OCI-LY1 (cell line): ENCODE measurements around the gene ADARB2.

Experiments used
- H2AFZ ChIP-seq: fragments of 200-600 bp; sonication (generic), shearing (Covaris generic); 2 replicates; pipeline ENCODE4 v1.6.0; 2014; ENCODE audit warnings: antibody characterized with exemption, mild to moderate bottlenecking, low read length
- H3F3A ChIP-seq: fragments of 200-600 bp; sonication (generic), shearing (Covaris generic); 2 replicates; pipeline ENCODE4 v1.6.0; 2014; ENCODE audit warnings: mild to moderate bottlenecking, antibody characterized with exemption, low read length, moderate library complexity; ENCODE audit not compliant: insufficient read depth
- H3K27ac ChIP-seq: fragments of 200-600 bp; sonication (generic); 2 replicates; pipeline ENCODE4 v1.5.1; 2014; ENCODE audit warnings: low read length, mixed run types, mild to moderate bottlenecking, low read depth; ENCODE audit not compliant: poor library complexity, severe bottlenecking
- H3K27me3 ChIP-seq: fragments of 200-600 bp; sonication (generic); 2 replicates; pipeline ENCODE4 v1.6.0; 2014; ENCODE audit warnings: antibody characterized with exemption, mild to moderate bottlenecking, low read length, moderate library complexity; ENCODE audit not compliant: insufficient read depth
- H3K36me3 ChIP-seq: fragments of 200-600 bp; sonication (generic); 2 replicates; pipeline ENCODE4 v1.6.1; 2014; ENCODE audit warnings: mild to moderate bottlenecking, antibody characterized with exemption, low read length, moderate library complexity, mixed read lengths; ENCODE audit not compliant: insufficient read depth
- H3K4me1 ChIP-seq: fragments of 200-600 bp; sonication (generic); 2 replicates; pipeline ENCODE4 v1.5.1; 2014; ENCODE audit warnings: mild to moderate bottlenecking, low read length, moderate library complexity; ENCODE audit not compliant: insufficient read depth, severe bottlenecking
- H3K4me2 ChIP-seq: fragments of 200-600 bp; sonication (generic), shearing (Covaris generic); 2 replicates; pipeline ENCODE4 v1.6.1; 2014; ENCODE audit warnings: low read length
- H3K4me3 ChIP-seq: fragments of 200-600 bp; sonication (generic); 2 replicates; pipeline ENCODE4 v1.5.1; 2014; ENCODE audit warnings: low read length, low read depth, mild to moderate bottlenecking, mixed read lengths; ENCODE audit not compliant: poor library complexity, severe bottlenecking
- H3K79me2 ChIP-seq: fragments of 200-600 bp; shearing (Covaris generic); 2 replicates; pipeline ENCODE4 v1.6.1; 2016; ENCODE audit warnings: mixed run types, low read length, mixed read lengths; ENCODE audit not compliant: insufficient read depth
- H3K9ac ChIP-seq: fragments of 200-600 bp; sonication (generic), shearing (Covaris generic); 2 replicates; pipeline ENCODE4 v1.6.1; 2014; ENCODE audit warnings: mild to moderate bottlenecking, low read length, mixed read lengths
- H3K9me2 ChIP-seq: fragments of 200-600 bp; sonication (generic), shearing (Covaris generic); 2 replicates; pipeline ENCODE4 v1.6.1; 2014; ENCODE audit warnings: low read depth, mild to moderate bottlenecking, low read length, mixed read lengths
- H3K9me3 ChIP-seq: fragments of 200-600 bp; shearing (Covaris generic); 2 replicates; pipeline ENCODE4 v1.6.1; 2014; ENCODE audit warnings: low read length, mixed read lengths
- H4K20me1 ChIP-seq: fragments of 200-600 bp; sonication (generic), shearing (Covaris generic); 2 replicates; pipeline ENCODE4 v1.6.0; 2016; ENCODE audit warnings: mild to moderate bottlenecking, low read length; ENCODE audit not compliant: insufficient read depth
- EZH2 ChIP-seq: fragments of 200-600 bp; sonication (generic), shearing (Covaris generic); IDR thresholded peaks from 2 replicates; pipeline ENCODE4 v1.8.0; 2017; ENCODE audit warnings: borderline replicate concordance, mixed run types, mild to moderate bottlenecking, antibody characterized with exemption, low read length, moderate library complexity, mixed read lengths
- TF ChIP-seq, protein P1 (sequence below): fragments of 200-600 bp; sonication (generic), shearing (Covaris generic); IDR thresholded peaks from 2 replicates; pipeline ENCODE4 v1.5.1; 2017; ENCODE audit warnings: mild to moderate bottlenecking, antibody characterized with exemption, low read length, moderate library complexity, mixed read lengths

The ADARB2 gene

DNA sequence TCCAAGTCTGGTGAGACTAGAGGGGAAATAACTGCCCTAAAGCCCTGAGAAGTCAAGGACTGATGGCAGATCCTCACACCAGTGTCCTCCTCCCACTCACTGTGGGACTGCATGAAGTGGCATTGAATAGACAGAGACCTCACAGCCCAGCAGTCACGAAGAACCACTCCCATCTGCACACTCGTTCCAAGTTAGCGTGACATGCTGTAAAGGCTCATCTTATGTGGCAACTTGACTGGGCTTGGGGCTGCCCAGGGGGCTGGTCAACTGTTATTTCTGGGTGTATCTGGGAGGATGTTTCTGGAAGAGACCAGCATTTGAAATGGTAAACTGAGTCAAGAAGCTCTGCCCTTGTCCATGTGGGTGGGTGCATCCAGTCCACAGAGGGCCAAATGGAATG is 104.7 kb downstream of the ADARB2 start:
- Histone ChIP-seq H3K27me3 (peaks cover 12% of the 10 kb centered on the region; the same call in 1 of the 2 replicates), H3K9me3 (no peaks in the 10 kb centered on the region), H3K4me3 (no peak overlapping the region), H4K20me1 (no peaks in the 10 kb centered on the region), H3K9me2 (no peaks in the 10 kb centered on the region), H3K9ac (no peak overlapping the region), H3F3A (no peaks in the 10 kb centered on the region; the same call in 1 of the 2 replicates), H3K79me2 (no peaks in the 10 kb centered on the region), H3K4me1 (peaks cover 26% of the 10 kb centered on the region), H3K4me2 (no peak overlapping the region), H3K27ac (no peak overlapping the region), H2AFZ (no peak overlapping the region), H3K36me3 (no peaks in the 10 kb centered on the region; the same call in 1 of the 2 replicates)
- no peak for TF ChIP-seq EZH2
- TF ChIP-seq, protein P1, sequence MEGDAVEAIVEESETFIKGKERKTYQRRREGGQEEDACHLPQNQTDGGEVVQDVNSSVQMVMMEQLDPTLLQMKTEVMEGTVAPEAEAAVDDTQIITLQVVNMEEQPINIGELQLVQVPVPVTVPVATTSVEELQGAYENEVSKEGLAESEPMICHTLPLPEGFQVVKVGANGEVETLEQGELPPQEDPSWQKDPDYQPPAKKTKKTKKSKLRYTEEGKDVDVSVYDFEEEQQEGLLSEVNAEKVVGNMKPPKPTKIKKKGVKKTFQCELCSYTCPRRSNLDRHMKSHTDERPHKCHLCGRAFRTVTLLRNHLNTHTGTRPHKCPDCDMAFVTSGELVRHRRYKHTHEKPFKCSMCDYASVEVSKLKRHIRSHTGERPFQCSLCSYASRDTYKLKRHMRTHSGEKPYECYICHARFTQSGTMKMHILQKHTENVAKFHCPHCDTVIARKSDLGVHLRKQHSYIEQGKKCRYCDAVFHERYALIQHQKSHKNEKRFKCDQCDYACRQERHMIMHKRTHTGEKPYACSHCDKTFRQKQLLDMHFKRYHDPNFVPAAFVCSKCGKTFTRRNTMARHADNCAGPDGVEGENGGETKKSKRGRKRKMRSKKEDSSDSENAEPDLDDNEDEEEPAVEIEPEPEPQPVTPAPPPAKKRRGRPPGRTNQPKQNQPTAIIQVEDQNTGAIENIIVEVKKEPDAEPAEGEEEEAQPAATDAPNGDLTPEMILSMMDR, result no peak

DNA sequence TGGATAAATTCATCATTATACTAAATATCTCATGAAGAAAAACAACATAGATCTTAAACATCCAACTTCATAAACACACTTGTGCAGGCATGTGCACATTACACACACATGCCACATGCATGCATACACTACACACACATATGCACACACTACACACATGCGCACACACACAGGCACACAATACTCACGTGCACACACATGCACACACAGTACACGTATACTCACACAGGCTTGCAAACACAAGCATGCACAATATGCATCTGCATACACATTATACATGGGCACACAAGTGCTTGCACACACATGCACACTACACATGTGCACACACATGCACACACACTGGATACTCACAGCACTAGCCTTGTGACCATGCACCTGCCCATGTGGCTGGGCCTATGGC is 105.2 kb downstream of the ADARB2 start:
- H3K4me1 ChIP-seq, result peaks cover 26% of the 10 kb centered on the region
- no peaks in the 10 kb centered on the region for H3K9me3 ChIP-seq
- H3K27ac ChIP-seq, result no peak overlapping the region
- no peaks in the 10 kb centered on the region for H4K20me1 ChIP-seq
- no peaks in the 10 kb centered on the region for H3K9me2 ChIP-seq
- no peak overlapping the region for H3K4me3 ChIP-seq
- H3K27me3 ChIP-seq, result peaks cover 12% of the 10 kb centered on the region; the same call in 1 of the 2 replicates
- no peaks in the 10 kb centered on the region for H3K79me2 ChIP-seq
- no peaks in the 10 kb centered on the region; the same call in 1 of the 2 replicates for H3K36me3 ChIP-seq
- no peak overlapping the region for H3K4me2 ChIP-seq
- TF ChIP-seq EZH2, result no peak
- TF ChIP-seq, protein P1, result no peak
- H3F3A ChIP-seq, result no peaks in the 10 kb centered on the region; the same call in 1 of the 2 replicates
- no peak overlapping the region for H2AFZ ChIP-seq
- H3K9ac ChIP-seq, result no peak overlapping the region

DNA sequence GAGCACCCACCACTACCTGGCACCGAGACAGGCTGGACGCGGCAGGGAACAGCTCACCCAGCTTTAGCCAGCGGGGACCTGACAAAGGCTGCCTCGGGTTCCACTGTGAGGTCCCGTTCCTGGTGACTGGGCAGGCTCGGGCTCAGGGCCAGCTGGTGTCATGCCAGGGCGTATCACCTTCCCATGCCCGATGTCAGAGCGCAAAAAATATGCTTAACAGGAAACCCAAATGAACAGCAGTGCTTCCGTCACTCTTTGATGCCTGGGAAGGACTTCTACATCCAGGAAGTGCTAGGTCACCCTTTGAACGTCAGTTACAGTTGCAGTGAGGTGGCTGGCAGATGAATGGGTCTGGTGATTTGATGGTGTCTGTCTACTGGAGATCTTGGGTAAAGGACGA is 106.0 kb downstream of the ADARB2 start:
- Histone ChIP-seq H3K27ac (no peak overlapping the region), H3K4me2 (no peak overlapping the region; the same call in 1 of the 2 replicates), H3K36me3 (no peaks in the 10 kb centered on the region; the same call in 1 of the 2 replicates)

More for the DNA sequence above, 106.0 kb downstream of the ADARB2 start:
- Histone ChIP-seq H3K4me1 (peaks cover 26% of the 10 kb centered on the region), H4K20me1 (no peaks in the 10 kb centered on the region), H3K9me2 (no peaks in the 10 kb centered on the region), H3K9ac (no peak overlapping the region), H3K4me3 (no peak overlapping the region), H3K27me3 (peaks cover 12% of the 10 kb centered on the region; the same call in 1 of the 2 replicates), H3K79me2 (no peaks in the 10 kb centered on the region), H3K9me3 (no peaks in the 10 kb centered on the region), H2AFZ (no peak overlapping the region), H3F3A (no peaks in the 10 kb centered on the region)
- no peak for TF ChIP-seq EZH2
- TF ChIP-seq, protein P1, result no peak
